Kidney (tissue), 14 donors: ENCODE results near the gene NKTR. TPM values are rescaled to one million over a fixed set of nuclear protein-coding genes. Genes with fewer than 3 reads are reported as not detected.

ENCODE experiments used
- DNase-seq, 5 donors: peaks; one replicate each; pipeline ENCODE4 v3.0.0-alpha.2; 2013 to 2020
- FAIRE-seq: peaks from 2 replicates; lab custom pipeline; 2012; peaks lifted over from hg19 to GRCh38; lab: Jason Lieb, UNC
- H3K27ac ChIP-seq, 2 donors: one replicate each; pipeline ENCODE4 v1.7.0; 2013; ENCODE audit warnings: low read depth in 2 of 2, low read length in 2 of 2, inconsistent platforms in 1 of 2
- H3K27me3 ChIP-seq: one replicate; pipeline ENCODE4 v1.7.1; 2013; ENCODE audit warnings: low read length, inconsistent platforms; ENCODE audit not compliant: control insufficient read depth, insufficient read depth
- H3K36me3 ChIP-seq, 3 donors: one replicate each; pipeline versions ENCODE4 v1.7.0 to v1.7.1; 2013; ENCODE audit warnings: low read length in 3 of 3, control low read depth in 1 of 3, inconsistent platforms in 1 of 3; ENCODE audit not compliant: insufficient read depth in 3 of 3, control insufficient read depth in 2 of 3
- H3K4me1 ChIP-seq, 3 donors: one replicate each; pipeline versions ENCODE4 v1.7.0 to v1.7.1; 2013; ENCODE audit warnings: low read length in 3 of 3, inconsistent platforms in 1 of 3, low read depth in 1 of 3; ENCODE audit not compliant: control insufficient read depth in 2 of 3, insufficient read depth in 2 of 3
- H3K4me3 ChIP-seq, 3 donors: one replicate each; pipeline versions ENCODE4 v1.7.0 to v1.8.1; 2013; ENCODE audit warnings: low read length in 3 of 3, control low read depth in 1 of 3, inconsistent platforms in 1 of 3
- H3K9ac ChIP-seq, 3 donors: one replicate each; pipeline versions ENCODE4 v1.7.0 to v1.7.1; 2013; ENCODE audit warnings: low read length in 3 of 3, control low read depth in 1 of 3, inconsistent platforms in 1 of 3
- H3K9me3 ChIP-seq, 3 donors: one replicate each; pipeline versions ENCODE4 v1.7.0 to v1.7.1; 2013; ENCODE audit warnings: low read length in 3 of 3, control low read depth in 1 of 3, inconsistent platforms in 1 of 3; ENCODE audit not compliant: control insufficient read depth in 2 of 3, insufficient read depth in 1 of 3
- CTCF ChIP-seq: IDR thresholded peaks from 3 replicates; pipeline ENCODE4 v1.5.1; 2012; ENCODE audit warnings: mild to moderate bottlenecking, moderate library complexity, borderline replicate concordance; ENCODE audit not compliant: insufficient read depth; ENCODE audit errors: extremely low read depth
- intact Hi-C: fragments of 100-400 bp; cut with DNase I; formaldehyde crosslinking; loops from one replicate; pipeline ENCODE4 v1.11.1; 2022
- polyA plus RNA-seq: library from polyadenylated mRNA; stranded (reverse); fragments of 350-450 nt; fragmentation: Illumina TruSeq; extraction: RNeasy Lipid Tissue Mini Kit (QIAGEN cat#74804); gene quantifications from one replicate; pipeline ENCODE4 v1.2.3, GENCODE V29; 2014; ENCODE audit warnings: low read depth, low replicate concordance; ENCODE audit not compliant: insufficient read depth
- total RNA-seq: library from RNA; stranded (reverse); fragmentation: NEBNext Ultra II Directional; extraction: Animal tissue kit (Norgen Biotek cat#: 25700); gene quantifications from one replicate; pipeline ENCODE4 v1.2.1, GENCODE V29; 2021
- donor health status: control.
- donor health status: control.
- donor health status: control.
- donor health status: control.
- donor health status: control.
- donor health status: DM: yes; HTN: yes; CAD: no.
- donor health status: Normal renal cell carcinoma (clear cell type).

NKTR gene
- total and polyA plus RNA-seq, 2 donors from 2014 or later: 9.2 to 81.1 TPM

DNA sequence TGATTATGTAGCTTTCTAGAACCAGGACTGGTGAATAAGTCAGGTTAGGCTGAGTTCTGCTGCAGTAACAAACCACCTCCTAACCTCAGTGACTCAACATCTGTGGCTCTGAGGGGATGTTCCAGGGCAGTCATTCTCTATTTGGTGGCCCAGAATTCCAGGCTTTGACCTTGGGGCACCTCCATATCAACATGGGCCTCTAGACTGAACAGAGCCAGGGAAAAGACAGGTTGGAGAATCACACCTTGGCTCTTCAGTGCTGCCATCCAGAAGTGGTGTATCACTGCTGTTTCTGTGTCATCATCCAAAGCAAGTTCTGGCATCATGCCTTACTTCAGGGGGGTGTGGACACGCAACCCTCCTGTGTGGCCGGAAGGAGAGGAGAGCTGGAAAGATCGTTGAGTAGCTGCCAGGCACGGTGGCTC, 68.3 kb downstream of the NKTR start:
- Histone ChIP-seq H3K9me3 (no peaks in the 10 kb centered on the region), H3K36me3 (no peaks in the 10 kb centered on the region), H3K27me3 (no peaks in the 10 kb centered on the region), H3K9ac (no peak overlapping the region), H3K4me3 (no peak overlapping the region), H3K4me1 (peaks cover 0 to 2% (median 0%) of the 10 kb centered on the region in 3 donors), H3K27ac (no peak overlapping the region)
- intact Hi-C loops: no loop called here
- no peak for DNase-seq
- TF ChIP-seq CTCF: no peak
- FAIRE-seq: no peak

GRCh38 chr3:42670051-42670576, 69.6 kb downstream of the NKTR start:
- Histone ChIP-seq H3K27ac (no peak overlapping the region), H3K4me3 (no peak overlapping the region), H3K4me1 (peaks cover 0 to 2% (median 0%) of the 10 kb centered on the region in 3 donors), H3K36me3 (no peaks in the 10 kb centered on the region), H3K9ac (no peak overlapping the region), H3K27me3 (no peaks in the 10 kb centered on the region), H3K9me3 (no peaks in the 10 kb centered on the region)
- FAIRE-seq (no peak), DNase-seq (no peak)
- no peak for TF ChIP-seq CTCF
- intact Hi-C loops: no loop called here

DNA sequence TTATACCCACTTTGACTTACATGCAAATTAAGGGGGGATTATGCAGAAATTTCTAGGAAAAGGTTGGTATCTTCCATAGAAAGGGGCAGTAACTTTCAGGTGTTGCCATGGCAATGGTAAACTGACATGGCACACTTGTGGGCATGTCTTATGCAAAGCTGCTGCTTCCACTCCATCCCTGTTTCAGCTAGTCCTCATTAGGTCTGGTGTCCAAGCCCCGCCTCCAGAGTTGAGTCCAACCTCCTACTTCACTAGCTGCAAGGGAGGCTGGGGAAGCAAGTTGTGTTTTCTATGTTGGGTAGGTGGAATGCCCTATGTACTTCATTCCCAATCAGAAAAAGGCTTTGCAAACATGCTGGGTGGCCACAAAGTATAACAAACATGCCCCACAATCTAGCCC, 70.2 kb downstream of the NKTR start:
- H3K27ac ChIP-seq: no peak overlapping the region
- no peaks in the 10 kb centered on the region for H3K27me3 ChIP-seq
- FAIRE-seq: no peak
- no peaks in the 10 kb centered on the region for H3K9me3 ChIP-seq
- no peak overlapping the region for H3K4me3 ChIP-seq
- no peak overlapping the region for H3K9ac ChIP-seq
- H3K36me3 ChIP-seq: no peaks in the 10 kb centered on the region
- no peak for DNase-seq
- peaks cover 0 to 2% (median 0%) of the 10 kb centered on the region in 3 donors for H3K4me1 ChIP-seq
- no peak for TF ChIP-seq CTCF
- intact Hi-C loops: no loop called here

GRCh38 chr3:42672515-42672914, 72.0 kb downstream of the NKTR start:
- intact Hi-C loops: no loop called here
- Histone ChIP-seq H3K9me3 (peaks cover 0 to 3% (median 0%) of the 10 kb centered on the region in 3 donors), H3K27me3 (no peaks in the 10 kb centered on the region), H3K9ac (no peak overlapping the region), H3K4me1 (no peaks in the 10 kb centered on the region), H3K27ac (no peak overlapping the region), H3K36me3 (no peaks in the 10 kb centered on the region), H3K4me3 (no peak overlapping the region)
- DNase-seq: no peak
- no peak for FAIRE-seq
- no peak for TF ChIP-seq CTCF
